ENCODE measurements around the gene PSMD6.

Gene PSMD6

GRCh38 chr3:64023187-64023860 lies at the start of gene PSMD6:
Gene PSMD6, minus strand, starts transcription at chr3:64023494. Its CDS starts 75 bp downstream, at chr3:64023419.
- Mint-ChIP-seq H3K4me3 (peak within 1 kb of the TSS; percentile 89), H3K27me3 (peaks cover 12% of the 10 kb centered on the region), H3K27ac (peak within 1 kb of the TSS; percentile 90), H3K9me3 (no peaks in the 10 kb centered on the region), H3K4me1 (peaks cover 26% of the 10 kb centered on the region), H3K36me3 (ENCODE audit: low read depth) (peaks cover 26% of the 10 kb centered on the region)
- peak; percentile 95 for ATAC-seq
- peak; percentile 96 for DNase-seq

GRCh38 chr3:64072126-64072525 lies 48.8 kb upstream of the PSMD6 start:
- Mint-ChIP-seq H3K27me3 (peaks cover 27% of the 10 kb centered on the region), H3K36me3 (ENCODE audit: low read depth) (no peaks in the 10 kb centered on the region)
- no peak for ATAC-seq

GRCh38 chr3:64070704-64071103 lies 47.4 kb upstream of the PSMD6 start:
- H3K4me1 Mint-ChIP-seq: no peaks in the 10 kb centered on the region
- H3K9me3 Mint-ChIP-seq: no peaks in the 10 kb centered on the region
- DNase-seq (no peak), ATAC-seq (no peak)
- no peak overlapping the region for H3K27ac Mint-ChIP-seq
- H3K27me3 Mint-ChIP-seq: peaks cover 24% of the 10 kb centered on the region
- no peak overlapping the region for H3K4me3 Mint-ChIP-seq
- no peaks in the 10 kb centered on the region for H3K36me3 Mint-ChIP-seq (ENCODE audit: low read depth)

More at GRCh38 chr3:64072126-64072525, 48.8 kb upstream of the PSMD6 start:
- no peak for DNase-seq
- H3K27ac Mint-ChIP-seq: no peak overlapping the region
- H3K9me3 Mint-ChIP-seq: no peaks in the 10 kb centered on the region
- no peaks in the 10 kb centered on the region for H3K4me1 Mint-ChIP-seq
- H3K4me3 Mint-ChIP-seq: no peak overlapping the region

GRCh38 chr3:64067506-64068346 lies 44.4 kb upstream of the PSMD6 start:
- Mint-ChIP-seq H3K27me3 (peaks cover 22% of the 10 kb centered on the region), H3K36me3 (ENCODE audit: low read depth) (no peaks in the 10 kb centered on the region), H3K27ac (no peak overlapping the region), H3K4me1 (no peaks in the 10 kb centered on the region), H3K9me3 (no peaks in the 10 kb centered on the region), H3K4me3 (no peak overlapping the region)
- DNase-seq (no peak), ATAC-seq (no peak)

GRCh38 chr3:64064804-64065203 lies 41.5 kb upstream of the PSMD6 start:
- Mint-ChIP-seq H3K4me1 (no peaks in the 10 kb centered on the region), H3K4me3 (no peak overlapping the region), H3K9me3 (no peaks in the 10 kb centered on the region), H3K27ac (no peak overlapping the region), H3K36me3 (ENCODE audit: low read depth) (no peaks in the 10 kb centered on the region), H3K27me3 (peaks cover 13% of the 10 kb centered on the region)
- no peak for ATAC-seq
- DNase-seq: no peak

- ATAC-seq: no peak
- H3K9me3 Mint-ChIP-seq: no peaks in the 10 kb centered on the region
- peaks cover 17% of the 10 kb centered on the region for H3K27me3 Mint-ChIP-seq
Observed at GRCh38 chr3:64063983-64064438, 40.7 kb upstream of the PSMD6 start.

GRCh38 chr3:64063207-64063982 lies 40.1 kb upstream of the PSMD6 start:
- no peak overlapping the region for H3K4me3 Mint-ChIP-seq

More at GRCh38 chr3:64063983-64064438, 40.7 kb upstream of the PSMD6 start:
- DNase-seq: no peak
- H3K27ac Mint-ChIP-seq: no peak overlapping the region
- H3K36me3 Mint-ChIP-seq (ENCODE audit: low read depth): no peaks in the 10 kb centered on the region
- no peak overlapping the region for H3K4me3 Mint-ChIP-seq
- H3K4me1 Mint-ChIP-seq: no peaks in the 10 kb centered on the region

GRCh38 chr3:64061628-64062027 lies 38.3 kb upstream of the PSMD6 start:
- H3K27ac Mint-ChIP-seq: no peak overlapping the region
- no peak for ATAC-seq
- no peak for DNase-seq
- H3K27me3 Mint-ChIP-seq: peaks cover 16% of the 10 kb centered on the region
- H3K4me1 Mint-ChIP-seq: no peaks in the 10 kb centered on the region
- no peaks in the 10 kb centered on the region for H3K36me3 Mint-ChIP-seq (ENCODE audit: low read depth)
- H3K4me3 Mint-ChIP-seq: no peak overlapping the region
- H3K9me3 Mint-ChIP-seq: no peaks in the 10 kb centered on the region

More at GRCh38 chr3:64063207-64063982, 40.1 kb upstream of the PSMD6 start:
- Mint-ChIP-seq H3K36me3 (ENCODE audit: low read depth) (no peaks in the 10 kb centered on the region), H3K9me3 (no peaks in the 10 kb centered on the region), H3K27ac (no peak overlapping the region), H3K4me1 (no peaks in the 10 kb centered on the region), H3K27me3 (peaks cover 16% of the 10 kb centered on the region)
- ATAC-seq (no peak), DNase-seq (no peak)

GRCh38 chr3:64059484-64060175 lies 36.3 kb upstream of the PSMD6 start:
- Mint-ChIP-seq H3K36me3 (ENCODE audit: low read depth) (no peaks in the 10 kb centered on the region), H3K4me1 (no peaks in the 10 kb centered on the region), H3K27me3 (peaks cover 15% of the 10 kb centered on the region), H3K9me3 (no peaks in the 10 kb centered on the region), H3K27ac (no peak overlapping the region), H3K4me3 (no peak overlapping the region)
- DNase-seq (no peak), ATAC-seq (no peak)

GRCh38 chr3:64058566-64058965 lies 35.3 kb upstream of the PSMD6 start:
- ATAC-seq (no peak), DNase-seq (no peak)
- Mint-ChIP-seq H3K9me3 (no peaks in the 10 kb centered on the region), H3K36me3 (ENCODE audit: low read depth) (no peaks in the 10 kb centered on the region), H3K4me3 (no peak overlapping the region), H3K27me3 (peaks cover 12% of the 10 kb centered on the region), H3K4me1 (no peaks in the 10 kb centered on the region), H3K27ac (no peak overlapping the region)

- Mint-ChIP-seq H3K9me3 (no peaks in the 10 kb centered on the region), H3K36me3 (ENCODE audit: low read depth) (no peaks in the 10 kb centered on the region), H3K4me1 (no peaks in the 10 kb centered on the region), H3K27me3 (peaks cover 9% of the 10 kb centered on the region), H3K4me3 (no peak overlapping the region), H3K27ac (no peak overlapping the region)
- DNase-seq: no peak
- ATAC-seq: no peak
Observed at GRCh38 chr3:64057231-64057630, 33.9 kb upstream of the PSMD6 start.

GRCh38 chr3:64056606-64057180 lies 33.4 kb upstream of the PSMD6 start:
- ATAC-seq (no peak), DNase-seq (no peak)
- Mint-ChIP-seq H3K4me3 (no peak overlapping the region), H3K9me3 (no peaks in the 10 kb centered on the region), H3K36me3 (ENCODE audit: low read depth) (no peaks in the 10 kb centered on the region), H3K27me3 (peaks cover 9% of the 10 kb centered on the region), H3K4me1 (no peaks in the 10 kb centered on the region), H3K27ac (peak overlapping the region; percentile 19)

- ATAC-seq: no peak
Observed at GRCh38 chr3:64055076-64055475, 31.8 kb upstream of the PSMD6 start.

GRCh38 chr3:64054488-64054887 lies 31.2 kb upstream of the PSMD6 start:
- DNase-seq (no peak), ATAC-seq (no peak)
- Mint-ChIP-seq H3K9me3 (no peaks in the 10 kb centered on the region), H3K4me1 (no peaks in the 10 kb centered on the region), H3K27me3 (peaks cover 13% of the 10 kb centered on the region), H3K4me3 (no peak overlapping the region), H3K36me3 (ENCODE audit: low read depth) (no peaks in the 10 kb centered on the region), H3K27ac (no peak overlapping the region)

More at GRCh38 chr3:64055076-64055475, 31.8 kb upstream of the PSMD6 start:
- Mint-ChIP-seq H3K4me3 (no peak overlapping the region), H3K27ac (no peak overlapping the region), H3K4me1 (no peaks in the 10 kb centered on the region), H3K27me3 (peaks cover 9% of the 10 kb centered on the region), H3K9me3 (no peaks in the 10 kb centered on the region), H3K36me3 (ENCODE audit: low read depth) (no peaks in the 10 kb centered on the region)
- no peak for DNase-seq

All from activated naive CD8-positive, alpha-beta T cell treated with anti-CD3 and anti-CD28 coated beads, Interleukin-2, amount 50 U/mL, for 24 hours (primary cell).